Measurements from ENCODE around the gene APOOL.

DNA sequence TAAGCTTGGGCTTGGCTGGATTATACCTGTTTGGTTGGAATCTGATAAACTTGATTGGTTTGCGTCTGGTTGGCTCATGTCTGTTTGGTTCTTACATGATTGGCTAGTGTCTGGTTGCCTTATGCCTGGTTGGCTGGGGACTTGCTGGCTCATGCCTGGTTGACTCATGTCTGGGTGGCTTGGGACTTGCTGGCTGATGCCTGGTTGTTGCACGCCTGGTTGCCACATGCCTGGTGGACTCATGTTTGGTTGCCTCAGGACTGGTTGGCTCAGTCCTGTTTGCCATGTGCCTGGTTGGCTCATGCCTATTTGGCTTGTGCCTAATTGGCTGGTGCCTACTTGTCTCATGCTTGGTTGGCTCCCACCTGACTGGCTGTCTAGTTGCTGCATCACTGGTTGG, 104.5 kb downstream of the APOOL start:
- no peak for TF ChIP-seq CTCF (IDR thresholded peaks at IDR 0.05; ENCODE audit: insufficient read depth, low read length, poor library complexity, severe bottlenecking)
- TF ChIP-seq EZH2phosphoT487 (conservative IDR thresholded peaks at IDR 0.05; ENCODE audit: low read length), result no peak

All from SU-DHL-6 (cell line).